SU-DHL-6 (cell line): ENCODE measurements around the gene FOXN3.

Experiments used
- H2AFZ ChIP-seq: fragments of 200-600 bp; sonication (generic); 2 replicates; pipeline ENCODE4 v1.6.1; 2014; ENCODE audit warnings: low read depth, mild to moderate bottlenecking, moderate library complexity, mixed read lengths, antibody characterized with exemption, low read length; ENCODE audit not compliant: severe bottlenecking
- H3F3A ChIP-seq: fragments of 200-600 bp; shearing (Covaris generic); 2 replicates; pipeline ENCODE4 v1.6.0; 2016; ENCODE audit warnings: antibody characterized with exemption, mild to moderate bottlenecking; ENCODE audit not compliant: insufficient read depth
- H3K27ac ChIP-seq: fragments of 200-600 bp; sonication (generic); 2 replicates; pipeline ENCODE4 v1.5.1; 2016; ENCODE audit warnings: low read depth, mild to moderate bottlenecking, low read length, moderate library complexity, mixed read lengths
- H3K27me3 ChIP-seq: fragments of 200-600 bp; sonication (generic), shearing (Covaris generic); 2 replicates; pipeline ENCODE4 v1.6.0; 2014; ENCODE audit warnings: mild to moderate bottlenecking, low read length
- H3K36me3 ChIP-seq: fragments of 200-600 bp; sonication (generic); 2 replicates; pipeline ENCODE4 v1.6.1; 2014; ENCODE audit warnings: mild to moderate bottlenecking, low read length, mixed read lengths
- H3K4me2 ChIP-seq: fragments of 300-600, 200-600 bp; shearing (Covaris generic), sonication (generic); 2 replicates; pipeline ENCODE4 v1.6.0; 2014; ENCODE audit warnings: low read length, low read depth, mild to moderate bottlenecking; ENCODE audit not compliant: poor library complexity, severe bottlenecking
- H3K4me3 ChIP-seq: fragments of 200-600 bp; sonication (generic); 2 replicates; pipeline ENCODE4 v1.5.1; 2014; ENCODE audit warnings: antibody characterized with exemption, low read length, mild to moderate bottlenecking, mixed read lengths; ENCODE audit not compliant: insufficient read depth, poor library complexity, severe bottlenecking
- H3K79me2 ChIP-seq: fragments of 200-600 bp; sonication (generic); 2 replicates; pipeline ENCODE4 v1.6.1; 2014; ENCODE audit warnings: mild to moderate bottlenecking, low read length, moderate library complexity; ENCODE audit not compliant: insufficient read depth
- H3K9ac ChIP-seq: fragments of 200-600 bp; sonication (generic); 2 replicates; pipeline ENCODE4 v1.7.0; 2014; ENCODE audit warnings: mild to moderate bottlenecking, low read length
- H3K9me2 ChIP-seq: fragments of 200-600 bp; sonication (generic); replicated peaks from 2 replicates; pipeline ENCODE4 v1.6.1; 2014; ENCODE audit warnings: low read length; ENCODE audit not compliant: insufficient read depth
- H3K9me3 ChIP-seq: fragments of 200-600 bp; sonication (generic); 2 replicates; pipeline ENCODE4 v1.6.1; 2014; ENCODE audit warnings: low read length, mixed read lengths; ENCODE audit not compliant: insufficient read depth
- H4K20me1 ChIP-seq: fragments of 200-600 bp; sonication (generic); 2 replicates; pipeline ENCODE4 v1.6.1; 2014; ENCODE audit warnings: low read depth, mild to moderate bottlenecking, antibody characterized with exemption, low read length, moderate library complexity, mixed read lengths
- EZH2phosphoT487 ChIP-seq: fragments of 200-600 bp; sonication (generic), shearing (Covaris generic); conservative IDR thresholded peaks from 2 replicates; pipeline ENCODE4 v1.6.1; 2018; ENCODE audit warnings: mild to moderate bottlenecking, antibody characterized with exemption, low read length, moderate library complexity, mixed read lengths
- TF ChIP-seq, protein P1 (sequence below): fragments of 200-600 bp; sonication (generic); IDR thresholded peaks from one replicate; pipeline ENCODE4 v1.5.1; 2017; ENCODE audit warnings: antibody characterized with exemption, mild to moderate bottlenecking, low read length, moderate library complexity; ENCODE audit not compliant: insufficient read depth, poor library complexity, severe bottlenecking

Gene FOXN3

DNA sequence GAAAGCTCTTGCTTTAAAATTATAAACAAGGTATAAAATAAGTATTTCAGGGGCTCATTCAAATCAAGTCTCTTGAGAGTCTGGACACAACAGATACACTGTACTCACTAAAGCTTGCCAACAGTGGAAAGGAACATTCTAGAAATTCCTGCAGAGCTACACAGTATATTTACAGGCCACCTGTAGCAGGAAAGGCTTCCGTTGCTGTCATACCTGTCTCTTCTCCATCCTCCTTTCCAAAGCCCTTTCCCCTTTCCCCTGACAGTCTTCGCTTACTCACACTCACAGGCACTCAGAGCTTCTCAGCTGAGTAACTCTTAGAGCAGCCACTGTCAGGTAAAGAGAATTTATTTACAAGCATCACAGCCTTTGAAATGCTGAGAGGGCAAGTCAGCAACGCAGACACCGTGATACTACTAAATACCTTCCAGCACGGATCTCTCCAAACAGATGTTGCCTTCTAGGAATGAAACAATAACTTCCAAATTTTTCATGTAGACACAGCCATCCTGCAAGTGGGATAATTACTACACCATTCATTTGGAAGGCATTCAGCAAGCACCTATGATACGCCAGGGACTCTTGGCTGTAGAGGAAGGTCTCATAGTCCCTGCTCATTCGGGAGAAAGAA is 167.9 kb downstream of the FOXN3 start:
- Histone ChIP-seq H3K36me3 (peaks cover 8% of the 10 kb centered on the region), H3K79me2 (peaks cover 26% of the 10 kb centered on the region)

DNA sequence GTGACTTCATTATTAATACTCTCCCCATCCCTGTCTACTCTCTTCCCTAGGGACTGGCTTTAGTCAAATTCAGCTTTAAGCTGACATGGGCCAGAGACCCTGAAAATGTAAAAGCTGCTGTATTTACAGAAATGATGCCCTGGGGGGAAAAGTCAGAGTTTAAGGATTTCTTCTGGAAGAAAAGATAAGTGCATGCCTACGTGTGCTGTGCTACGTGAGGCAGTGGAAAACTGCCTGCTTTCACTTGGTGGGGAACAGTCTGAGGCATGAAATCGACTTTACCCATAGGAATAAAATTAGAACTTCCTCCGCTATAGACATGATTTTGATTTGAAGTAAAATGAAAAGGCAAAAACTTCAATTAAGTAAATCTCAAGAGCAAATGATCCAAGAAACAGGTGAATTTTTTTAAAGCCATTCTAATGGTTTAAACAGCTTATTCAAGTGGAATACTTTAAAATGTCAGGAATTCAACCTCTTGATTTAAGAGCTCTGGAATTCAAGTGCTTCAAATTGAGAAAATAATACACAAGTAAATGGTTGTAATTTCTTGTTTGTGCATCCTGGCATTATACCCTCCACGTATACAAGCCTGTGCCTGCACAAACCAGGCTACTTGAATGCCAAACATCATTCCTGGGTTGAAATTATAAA is 168.5 kb downstream of the FOXN3 start:
- H3K27me3 ChIP-seq = no peaks in the 10 kb centered on the region
- no peaks in the 10 kb centered on the region for H4K20me1 ChIP-seq
- no peak overlapping the region for H3K9ac ChIP-seq
- H3K79me2 ChIP-seq = peaks cover 30% of the 10 kb centered on the region
- TF ChIP-seq, protein P1, sequence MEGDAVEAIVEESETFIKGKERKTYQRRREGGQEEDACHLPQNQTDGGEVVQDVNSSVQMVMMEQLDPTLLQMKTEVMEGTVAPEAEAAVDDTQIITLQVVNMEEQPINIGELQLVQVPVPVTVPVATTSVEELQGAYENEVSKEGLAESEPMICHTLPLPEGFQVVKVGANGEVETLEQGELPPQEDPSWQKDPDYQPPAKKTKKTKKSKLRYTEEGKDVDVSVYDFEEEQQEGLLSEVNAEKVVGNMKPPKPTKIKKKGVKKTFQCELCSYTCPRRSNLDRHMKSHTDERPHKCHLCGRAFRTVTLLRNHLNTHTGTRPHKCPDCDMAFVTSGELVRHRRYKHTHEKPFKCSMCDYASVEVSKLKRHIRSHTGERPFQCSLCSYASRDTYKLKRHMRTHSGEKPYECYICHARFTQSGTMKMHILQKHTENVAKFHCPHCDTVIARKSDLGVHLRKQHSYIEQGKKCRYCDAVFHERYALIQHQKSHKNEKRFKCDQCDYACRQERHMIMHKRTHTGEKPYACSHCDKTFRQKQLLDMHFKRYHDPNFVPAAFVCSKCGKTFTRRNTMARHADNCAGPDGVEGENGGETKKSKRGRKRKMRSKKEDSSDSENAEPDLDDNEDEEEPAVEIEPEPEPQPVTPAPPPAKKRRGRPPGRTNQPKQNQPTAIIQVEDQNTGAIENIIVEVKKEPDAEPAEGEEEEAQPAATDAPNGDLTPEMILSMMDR = no peak
- no peak for TF ChIP-seq EZH2phosphoT487
- 0 out of 2 replicates have a peak, but pooled peaks cover 5% of the 10 kb centered on the region for H3K9me3 ChIP-seq
- peaks cover 8% of the 10 kb centered on the region for H3K36me3 ChIP-seq
- H3K9me2 ChIP-seq = no peaks in the 10 kb centered on the region
- no peak overlapping the region for H3K4me3 ChIP-seq
- H3F3A ChIP-seq = no peaks in the 10 kb centered on the region
- no peak overlapping the region for H3K4me2 ChIP-seq
- no peak overlapping the region for H2AFZ ChIP-seq
- no peak overlapping the region for H3K27ac ChIP-seq

More for the DNA sequence above, 167.9 kb downstream of the FOXN3 start:
- H3K27ac ChIP-seq = no peak overlapping the region
- TF ChIP-seq EZH2phosphoT487 = no peak
- TF ChIP-seq, protein P1 = no peak
- no peak overlapping the region for H3K4me2 ChIP-seq
- H3K4me3 ChIP-seq = no peak overlapping the region
- no peak overlapping the region for H3K9ac ChIP-seq
- no peak overlapping the region for H2AFZ ChIP-seq
- no peaks in the 10 kb centered on the region for H3K9me2 ChIP-seq
- no peaks in the 10 kb centered on the region for H3K27me3 ChIP-seq
- H3F3A ChIP-seq = no peaks in the 10 kb centered on the region
- H3K9me3 ChIP-seq = 0 out of 2 replicates have a peak, but pooled peaks cover 5% of the 10 kb centered on the region
- no peaks in the 10 kb centered on the region for H4K20me1 ChIP-seq

GRCh38 chr14:89247457-89248122 is 169.4 kb downstream of the FOXN3 start:
- Histone ChIP-seq H3K4me2 (no peak overlapping the region), H3K79me2 (peaks cover 38% of the 10 kb centered on the region)

More at GRCh38 chr14:89247457-89248122, 169.4 kb downstream of the FOXN3 start:
- TF ChIP-seq EZH2phosphoT487 = no peak
- TF ChIP-seq, protein P1 = no peak
- Histone ChIP-seq H3K9me2 (no peaks in the 10 kb centered on the region), H3K27ac (no peak overlapping the region), H3K27me3 (no peaks in the 10 kb centered on the region), H3K36me3 (peaks cover 8% of the 10 kb centered on the region), H3F3A (no peaks in the 10 kb centered on the region), H3K9me3 (0 out of 2 replicates have a peak, but pooled peaks cover 5% of the 10 kb centered on the region), H4K20me1 (no peaks in the 10 kb centered on the region), H3K4me3 (no peak overlapping the region), H2AFZ (no peak overlapping the region), H3K9ac (no peak overlapping the region)
